ENCODE results near the gene ASTL.

ASTL gene

DNA sequence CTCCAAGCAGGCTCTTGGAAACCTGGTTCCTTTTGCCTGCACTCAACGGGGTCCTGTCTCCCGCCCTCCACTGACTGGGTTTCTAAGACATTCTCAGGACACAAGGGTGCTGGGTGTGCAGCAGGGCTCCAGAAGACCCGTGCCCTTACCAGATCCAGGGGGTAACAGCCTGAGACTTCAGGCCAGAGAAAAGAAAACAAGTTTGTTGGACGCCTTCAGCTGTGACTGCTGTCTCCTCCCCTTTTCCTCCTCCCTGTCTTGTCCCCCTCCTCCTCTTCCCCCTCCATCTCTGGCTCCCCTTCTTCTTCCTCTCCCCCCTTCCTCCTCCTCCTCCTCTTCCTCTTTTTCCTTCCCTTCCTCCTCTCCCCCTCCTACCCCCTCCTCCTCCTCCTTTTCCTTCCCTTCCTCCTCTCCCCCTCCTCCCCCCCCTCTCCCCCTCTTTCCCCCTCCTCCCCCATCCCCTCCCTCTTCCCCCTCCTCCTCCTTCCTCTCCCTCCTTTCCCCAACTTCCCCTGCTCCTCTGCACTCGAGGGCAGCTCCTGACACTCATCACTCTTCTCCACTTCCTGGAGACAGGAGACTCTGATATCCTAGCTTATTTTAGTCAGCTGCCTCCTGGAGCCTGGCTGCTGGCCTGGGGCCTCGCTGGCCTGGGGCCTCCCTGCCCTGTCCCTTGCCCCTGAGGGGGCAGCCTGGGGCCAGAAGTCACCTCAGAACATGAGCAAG is 34.4 kb downstream of the ASTL start:
- Mint-ChIP-seq H3K36me3 (peaks cover 6% of the 10 kb centered on the region), H3K27me3 (peaks cover 4% of the 10 kb centered on the region), H3K4me3 (no peak overlapping the region), H3K4me1 (no peaks in the 10 kb centered on the region), H3K27ac (no peak overlapping the region), H3K9me3 (peaks cover 11% of the 10 kb centered on the region)
- ATAC-seq (ENCODE audit: low read depth) (no peak), DNase-seq (ENCODE audit: low spot score in 2 of 2) (no peak)

DNA sequence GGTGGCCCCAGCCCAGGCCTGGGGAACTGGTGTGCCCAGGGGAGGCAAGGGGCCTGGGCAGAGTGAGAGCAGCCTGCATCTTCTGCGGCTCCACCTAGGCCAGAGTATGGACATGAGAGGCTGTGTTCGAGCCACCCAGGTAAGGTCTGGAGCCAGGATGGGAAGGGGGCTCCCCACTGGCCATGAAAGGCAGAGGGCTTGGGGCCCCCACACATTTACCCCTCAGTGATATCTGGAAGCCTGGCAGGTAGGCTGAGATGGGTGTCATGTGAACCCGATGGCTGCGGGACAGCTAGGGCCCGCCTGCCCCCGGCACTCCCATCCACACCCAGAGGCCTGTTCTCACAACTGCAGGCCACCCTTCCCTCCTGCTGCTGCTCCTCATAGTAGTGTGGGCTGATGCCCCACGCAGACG is 35.1 kb downstream of the ASTL start:
- Mint-ChIP-seq H3K36me3 (peaks cover 6% of the 10 kb centered on the region), H3K4me1 (no peaks in the 10 kb centered on the region), H3K27me3 (no peaks in the 10 kb centered on the region), H3K27ac (no peak overlapping the region), H3K9me3 (peaks cover 11% of the 10 kb centered on the region), H3K4me3 (no peak overlapping the region)
- ATAC-seq (ENCODE audit: low read depth) (no peak), DNase-seq (ENCODE audit: low spot score in 2 of 2) (no peak)

- Mint-ChIP-seq H3K9me3 (peaks cover 11% of the 10 kb centered on the region), H3K27ac (no peak overlapping the region), H3K4me3 (no peak overlapping the region), H3K27me3 (no peaks in the 10 kb centered on the region), H3K4me1 (no peaks in the 10 kb centered on the region), H3K36me3 (peaks cover 6% of the 10 kb centered on the region)
- no peak for ATAC-seq (ENCODE audit: low read depth)
- DNase-seq (ENCODE audit: low spot score in 2 of 2): no peak
Measured at GRCh38 chr2:96102596-96103186, 35.6 kb downstream of the ASTL start.

GRCh38 chr2:96100893-96101304 is 37.4 kb downstream of the ASTL start:
- Mint-ChIP-seq H3K4me3 (no peak overlapping the region), H3K4me1 (no peaks in the 10 kb centered on the region), H3K36me3 (peaks cover 5% of the 10 kb centered on the region), H3K27ac (no peak overlapping the region), H3K27me3 (no peaks in the 10 kb centered on the region), H3K9me3 (peaks cover 9% of the 10 kb centered on the region)
- DNase-seq (ENCODE audit: low spot score in 2 of 2) (no peak), ATAC-seq (ENCODE audit: low read depth) (no peak)

- no peak overlapping the region for H3K27ac Mint-ChIP-seq
- H3K9me3 Mint-ChIP-seq: peaks cover 4% of the 10 kb centered on the region
- peaks cover 2% of the 10 kb centered on the region for H3K36me3 Mint-ChIP-seq
- no peaks in the 10 kb centered on the region for H3K27me3 Mint-ChIP-seq
- H3K4me1 Mint-ChIP-seq: no peaks in the 10 kb centered on the region
- H3K4me3 Mint-ChIP-seq: no peak overlapping the region
- ATAC-seq (ENCODE audit: low read depth) (no peak), DNase-seq (ENCODE audit: low spot score in 2 of 2) (no peak)
Measured at GRCh38 chr2:96099861-96100798, 38.2 kb downstream of the ASTL start.

- no peak for ATAC-seq (ENCODE audit: low read depth)
Measured at GRCh38 chr2:96098900-96099590, 39.3 kb downstream of the ASTL start.

GRCh38 chr2:96097951-96098823 is 40.1 kb downstream of the ASTL start:
- H3K27me3 Mint-ChIP-seq: no peaks in the 10 kb centered on the region
- H3K9me3 Mint-ChIP-seq: no peaks in the 10 kb centered on the region
- no peaks in the 10 kb centered on the region for H3K4me1 Mint-ChIP-seq
- H3K27ac Mint-ChIP-seq: no peak overlapping the region
- H3K36me3 Mint-ChIP-seq: peaks cover 2% of the 10 kb centered on the region
- ATAC-seq (ENCODE audit: low read depth) (no peak), DNase-seq (ENCODE audit: low spot score in 2 of 2) (no peak)
- no peak overlapping the region for H3K4me3 Mint-ChIP-seq

More at GRCh38 chr2:96098900-96099590, 39.3 kb downstream of the ASTL start:
- H3K27ac Mint-ChIP-seq: no peak overlapping the region
- no peaks in the 10 kb centered on the region for H3K9me3 Mint-ChIP-seq
- H3K27me3 Mint-ChIP-seq: no peaks in the 10 kb centered on the region
- DNase-seq (ENCODE audit: low spot score in 2 of 2): no peak
- H3K36me3 Mint-ChIP-seq: no peaks in the 10 kb centered on the region
- H3K4me1 Mint-ChIP-seq: no peaks in the 10 kb centered on the region
- no peak overlapping the region for H3K4me3 Mint-ChIP-seq

DNA sequence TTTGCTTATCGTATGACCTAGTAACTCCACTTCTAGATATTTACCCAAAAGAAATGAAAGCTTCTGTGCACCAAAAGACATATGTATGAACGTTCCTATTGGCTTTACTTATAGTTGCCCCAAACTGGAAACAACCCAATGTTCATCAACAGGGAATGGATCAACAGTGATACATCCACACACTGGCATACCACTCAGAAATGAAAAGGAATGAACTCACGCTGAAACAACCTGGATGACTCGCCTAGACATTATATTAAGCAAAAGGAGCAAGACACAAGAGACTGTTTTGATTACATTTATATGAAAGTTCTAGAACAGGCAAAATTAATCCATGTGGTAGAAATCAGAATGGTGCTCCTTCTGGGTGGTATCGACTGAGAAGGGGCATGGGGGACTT is 40.9 kb downstream of the ASTL start:
- no peaks in the 10 kb centered on the region for H3K27me3 Mint-ChIP-seq
- H3K4me3 Mint-ChIP-seq: no peak overlapping the region
- H3K36me3 Mint-ChIP-seq: peaks cover 2% of the 10 kb centered on the region
- ATAC-seq (ENCODE audit: low read depth): no peak
- no peak overlapping the region for H3K27ac Mint-ChIP-seq
- no peaks in the 10 kb centered on the region for H3K4me1 Mint-ChIP-seq
- H3K9me3 Mint-ChIP-seq: no peaks in the 10 kb centered on the region
- no peak for DNase-seq (ENCODE audit: low spot score in 2 of 2)

DNA sequence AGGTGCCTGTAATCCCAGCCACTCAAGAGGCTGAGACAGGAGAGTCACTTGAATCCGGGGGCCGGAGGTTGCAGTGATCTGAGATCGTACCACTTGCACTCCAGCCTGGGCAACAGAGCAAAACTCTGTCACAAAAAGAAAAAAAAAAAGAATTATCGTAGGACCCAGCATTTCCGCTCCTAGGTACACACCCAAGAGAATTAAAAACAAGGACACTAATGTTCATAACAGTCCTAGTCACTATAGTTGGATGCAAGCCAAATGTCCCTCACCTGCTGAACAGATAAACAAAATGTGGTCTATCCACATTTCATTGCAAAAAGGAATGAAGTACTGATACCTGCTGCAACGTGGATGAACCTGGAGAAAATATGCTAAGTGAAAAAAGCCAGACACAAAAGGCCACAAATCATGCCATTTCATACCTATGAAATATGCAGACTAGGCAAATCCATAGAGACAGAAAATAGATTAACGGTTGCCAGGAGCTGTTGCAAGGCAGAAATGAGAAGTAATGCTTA is 43.1 kb downstream of the ASTL start:
- no peak for DNase-seq (ENCODE audit: low spot score in 2 of 2)
- Mint-ChIP-seq H3K4me1 (no peaks in the 10 kb centered on the region), H3K36me3 (peaks cover 2% of the 10 kb centered on the region), H3K4me3 (no peak overlapping the region), H3K9me3 (no peaks in the 10 kb centered on the region), H3K27me3 (peaks cover 3% of the 10 kb centered on the region), H3K27ac (no peak overlapping the region)
- ATAC-seq (ENCODE audit: low read depth): no peak

GRCh38 chr2:96093528-96093927 is 44.8 kb downstream of the ASTL start:
- no peak overlapping the region for H3K27ac Mint-ChIP-seq
- peaks cover 2% of the 10 kb centered on the region for H3K36me3 Mint-ChIP-seq
- no peak for DNase-seq (ENCODE audit: low spot score in 2 of 2)
- H3K27me3 Mint-ChIP-seq: peaks cover 5% of the 10 kb centered on the region
- no peak overlapping the region for H3K4me3 Mint-ChIP-seq
- H3K9me3 Mint-ChIP-seq: no peaks in the 10 kb centered on the region
- H3K4me1 Mint-ChIP-seq: no peaks in the 10 kb centered on the region
- no peak for ATAC-seq (ENCODE audit: low read depth)

DNA sequence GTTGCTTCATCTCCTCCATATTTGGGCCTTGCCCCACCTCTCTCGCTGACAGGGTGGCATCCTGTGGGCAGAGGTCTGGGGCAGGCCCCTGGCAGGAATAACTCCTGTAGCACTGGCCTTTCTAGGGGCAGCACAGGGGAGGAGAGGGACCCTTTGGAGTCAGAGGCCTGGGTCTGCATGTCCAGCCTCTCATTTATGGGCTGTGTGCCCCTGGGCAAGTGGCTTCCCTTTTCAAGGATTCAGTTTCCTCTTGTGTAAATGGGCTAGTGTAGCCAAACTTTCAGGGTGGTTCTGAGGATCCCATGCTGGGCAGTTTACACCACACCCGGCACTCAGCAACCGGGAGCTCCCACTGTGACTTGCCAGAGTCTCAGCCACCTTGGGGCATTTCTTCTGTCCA is 45.4 kb downstream of the ASTL start:
- Mint-ChIP-seq H3K27me3 (peaks cover 5% of the 10 kb centered on the region), H3K4me3 (no peak overlapping the region), H3K9me3 (no peaks in the 10 kb centered on the region), H3K4me1 (no peaks in the 10 kb centered on the region), H3K27ac (no peak overlapping the region), H3K36me3 (peaks cover 2% of the 10 kb centered on the region)
- no peak for DNase-seq (ENCODE audit: low spot score in 2 of 2)
- ATAC-seq (ENCODE audit: low read depth): no peak

DNA sequence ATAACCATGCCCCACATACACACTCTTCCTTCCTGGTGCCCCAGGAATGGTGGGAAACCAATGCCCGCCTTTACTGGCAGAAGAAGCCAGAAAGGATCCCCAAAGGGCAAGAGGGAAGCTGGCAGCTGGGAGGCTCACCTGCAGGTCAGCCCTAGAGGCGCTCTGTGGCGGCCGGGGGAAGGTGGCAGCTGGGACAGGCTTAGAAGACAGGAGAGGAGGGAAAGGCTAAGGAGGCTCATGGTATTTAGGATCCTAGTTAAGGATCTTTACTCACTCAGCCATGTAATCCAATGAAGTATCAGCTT is 45.8 kb downstream of the ASTL start:
- DNase-seq (ENCODE audit: low spot score in 2 of 2) (no peak), ATAC-seq (ENCODE audit: low read depth) (no peak)
- Mint-ChIP-seq H3K27ac (no peak overlapping the region), H3K36me3 (peaks cover 2% of the 10 kb centered on the region), H3K4me1 (no peaks in the 10 kb centered on the region), H3K4me3 (no peak overlapping the region), H3K27me3 (peaks cover 5% of the 10 kb centered on the region), H3K9me3 (no peaks in the 10 kb centered on the region)
